Neural progenitor cell (in vitro differentiated cells): ENCODE measurements around the gene SLC7A10.

ENCODE experiments used
- EZH2 ChIP-seq: fragments of 200-600 bp; sonication (generic); IDR thresholded peaks from 2 replicates; pipeline ENCODE4 v1.6.1; 2017; ENCODE audit warnings: antibody characterized with exemption, mild to moderate bottlenecking, moderate library complexity
- TF ChIP-seq, protein P1 (sequence below): fragments of 200-600 bp; sonication (generic); IDR thresholded peaks from 2 replicates; pipeline ENCODE4 v1.5.1; 2017; ENCODE audit warnings: antibody characterized with exemption, mild to moderate bottlenecking

DNA sequence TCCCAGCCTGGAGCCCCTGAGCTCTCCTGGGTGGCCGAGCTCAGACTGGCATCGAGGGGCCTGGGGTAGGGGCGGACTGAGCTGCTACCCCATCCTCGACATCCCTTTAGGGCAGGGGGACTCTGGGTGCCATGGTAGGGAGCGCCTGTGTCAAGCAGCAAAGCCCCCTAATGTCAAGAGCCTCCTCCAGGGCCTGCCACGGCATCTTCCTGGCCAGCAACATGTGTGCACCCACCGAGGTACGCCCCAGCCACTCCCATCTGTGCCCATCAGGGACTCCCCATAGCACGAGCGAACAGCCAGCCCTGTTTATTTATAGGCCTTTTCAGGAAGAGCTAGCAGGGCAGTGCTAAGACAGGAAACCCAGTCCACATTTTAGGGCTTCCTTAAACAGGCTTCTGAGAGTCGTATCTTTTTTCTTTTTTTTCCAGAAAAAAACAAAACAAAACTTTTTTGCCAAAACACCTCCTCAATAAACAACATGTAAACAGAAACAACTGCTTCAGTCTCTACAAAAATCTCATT lies 17.2 kb downstream of the SLC7A10 start:
- TF ChIP-seq, protein P1, sequence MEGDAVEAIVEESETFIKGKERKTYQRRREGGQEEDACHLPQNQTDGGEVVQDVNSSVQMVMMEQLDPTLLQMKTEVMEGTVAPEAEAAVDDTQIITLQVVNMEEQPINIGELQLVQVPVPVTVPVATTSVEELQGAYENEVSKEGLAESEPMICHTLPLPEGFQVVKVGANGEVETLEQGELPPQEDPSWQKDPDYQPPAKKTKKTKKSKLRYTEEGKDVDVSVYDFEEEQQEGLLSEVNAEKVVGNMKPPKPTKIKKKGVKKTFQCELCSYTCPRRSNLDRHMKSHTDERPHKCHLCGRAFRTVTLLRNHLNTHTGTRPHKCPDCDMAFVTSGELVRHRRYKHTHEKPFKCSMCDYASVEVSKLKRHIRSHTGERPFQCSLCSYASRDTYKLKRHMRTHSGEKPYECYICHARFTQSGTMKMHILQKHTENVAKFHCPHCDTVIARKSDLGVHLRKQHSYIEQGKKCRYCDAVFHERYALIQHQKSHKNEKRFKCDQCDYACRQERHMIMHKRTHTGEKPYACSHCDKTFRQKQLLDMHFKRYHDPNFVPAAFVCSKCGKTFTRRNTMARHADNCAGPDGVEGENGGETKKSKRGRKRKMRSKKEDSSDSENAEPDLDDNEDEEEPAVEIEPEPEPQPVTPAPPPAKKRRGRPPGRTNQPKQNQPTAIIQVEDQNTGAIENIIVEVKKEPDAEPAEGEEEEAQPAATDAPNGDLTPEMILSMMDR, result no peak
- no peak for TF ChIP-seq EZH2
